SU-DHL-6 (cell line): ENCODE results near the gene C16orf89.

Experiments
- H2AFZ ChIP-seq: fragments of 200-600 bp; sonication (generic); 2 replicates; pipeline ENCODE4 v1.6.1; 2014; ENCODE audit warnings: low read depth, mild to moderate bottlenecking, moderate library complexity, mixed read lengths, antibody characterized with exemption, low read length; ENCODE audit not compliant: severe bottlenecking
- H3F3A ChIP-seq: fragments of 200-600 bp; shearing (Covaris generic); 2 replicates; pipeline ENCODE4 v1.6.0; 2016; ENCODE audit warnings: antibody characterized with exemption, mild to moderate bottlenecking; ENCODE audit not compliant: insufficient read depth
- H3K27ac ChIP-seq: fragments of 200-600 bp; sonication (generic); 2 replicates; pipeline ENCODE4 v1.5.1; 2016; ENCODE audit warnings: low read depth, mild to moderate bottlenecking, low read length, moderate library complexity, mixed read lengths
- H3K27me3 ChIP-seq: fragments of 200-600 bp; sonication (generic), shearing (Covaris generic); 2 replicates; pipeline ENCODE4 v1.6.0; 2014; ENCODE audit warnings: mild to moderate bottlenecking, low read length
- H3K36me3 ChIP-seq: fragments of 200-600 bp; sonication (generic); 2 replicates; pipeline ENCODE4 v1.6.1; 2014; ENCODE audit warnings: mild to moderate bottlenecking, low read length, mixed read lengths
- H3K4me2 ChIP-seq: fragments of 300-600, 200-600 bp; shearing (Covaris generic), sonication (generic); 2 replicates; pipeline ENCODE4 v1.6.0; 2014; ENCODE audit warnings: low read length, low read depth, mild to moderate bottlenecking; ENCODE audit not compliant: poor library complexity, severe bottlenecking
- H3K4me3 ChIP-seq: fragments of 200-600 bp; sonication (generic); 2 replicates; pipeline ENCODE4 v1.5.1; 2014; ENCODE audit warnings: antibody characterized with exemption, low read length, mild to moderate bottlenecking, mixed read lengths; ENCODE audit not compliant: insufficient read depth, poor library complexity, severe bottlenecking
- H3K79me2 ChIP-seq: fragments of 200-600 bp; sonication (generic); 2 replicates; pipeline ENCODE4 v1.6.1; 2014; ENCODE audit warnings: mild to moderate bottlenecking, low read length, moderate library complexity; ENCODE audit not compliant: insufficient read depth
- H3K9ac ChIP-seq: fragments of 200-600 bp; sonication (generic); 2 replicates; pipeline ENCODE4 v1.7.0; 2014; ENCODE audit warnings: mild to moderate bottlenecking, low read length
- H3K9me2 ChIP-seq: fragments of 200-600 bp; sonication (generic); replicated peaks from 2 replicates; pipeline ENCODE4 v1.6.1; 2014; ENCODE audit warnings: low read length; ENCODE audit not compliant: insufficient read depth
- H3K9me3 ChIP-seq: fragments of 200-600 bp; sonication (generic); 2 replicates; pipeline ENCODE4 v1.6.1; 2014; ENCODE audit warnings: low read length, mixed read lengths; ENCODE audit not compliant: insufficient read depth
- H4K20me1 ChIP-seq: fragments of 200-600 bp; sonication (generic); 2 replicates; pipeline ENCODE4 v1.6.1; 2014; ENCODE audit warnings: low read depth, mild to moderate bottlenecking, antibody characterized with exemption, low read length, moderate library complexity, mixed read lengths
- CTCF ChIP-seq: fragments of 200-600 bp; sonication (generic); IDR thresholded peaks from one replicate; pipeline ENCODE4 v1.5.1; 2017; ENCODE audit warnings: antibody characterized with exemption, mild to moderate bottlenecking, low read length, moderate library complexity; ENCODE audit not compliant: insufficient read depth, poor library complexity, severe bottlenecking
- EZH2phosphoT487 ChIP-seq: fragments of 200-600 bp; sonication (generic), shearing (Covaris generic); conservative IDR thresholded peaks from 2 replicates; pipeline ENCODE4 v1.6.1; 2018; ENCODE audit warnings: mild to moderate bottlenecking, antibody characterized with exemption, low read length, moderate library complexity, mixed read lengths

C16orf89 gene

DNA sequence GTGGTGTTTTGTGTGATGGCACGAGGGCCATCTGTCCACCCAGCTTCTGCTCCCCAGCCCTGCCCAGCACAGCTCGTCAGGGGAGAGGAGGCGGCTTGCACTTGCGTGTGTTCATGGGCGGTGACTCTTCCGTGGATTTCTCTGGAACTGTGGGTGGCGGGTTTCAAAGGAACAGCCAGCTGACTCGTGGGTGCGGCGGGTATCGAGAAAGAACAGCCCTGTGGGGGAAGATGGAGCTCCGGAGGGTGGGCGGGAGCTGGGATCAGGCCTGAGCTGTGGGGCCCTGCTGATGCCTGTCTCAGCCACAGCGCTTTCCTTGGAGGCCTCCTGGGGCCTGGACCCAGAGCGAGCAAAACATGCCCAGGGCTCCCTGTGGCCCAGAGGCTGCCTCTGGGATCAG lies 45.2 kb downstream of the C16orf89 start:
- H3K27me3 ChIP-seq = no peaks in the 10 kb centered on the region
- H3K9me2 ChIP-seq = no peaks in the 10 kb centered on the region
- no peaks in the 10 kb centered on the region for H4K20me1 ChIP-seq

DNA sequence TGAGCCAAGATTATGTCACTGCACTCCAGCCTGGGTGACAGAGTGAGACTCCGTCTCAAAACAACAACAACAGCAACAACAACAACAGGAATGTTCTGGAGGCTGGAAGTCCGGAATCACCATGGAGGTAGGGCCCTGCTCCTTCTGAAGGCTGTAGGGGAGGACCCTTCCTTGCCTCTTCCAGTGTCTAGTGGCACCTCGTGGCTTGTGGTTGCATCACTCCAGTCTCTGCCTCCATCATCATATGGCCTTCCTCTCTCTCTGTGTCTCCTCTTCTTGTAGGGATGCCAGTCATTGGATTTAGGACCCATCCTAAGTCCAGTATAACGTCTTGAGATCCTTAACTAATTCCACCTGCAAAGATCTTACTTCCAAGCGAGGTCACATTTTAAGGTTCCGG lies 46.0 kb downstream of the C16orf89 start:
- H3K27me3 ChIP-seq = no peaks in the 10 kb centered on the region

More for the DNA sequence above, 45.2 kb downstream of the C16orf89 start:
- Histone ChIP-seq H3K9ac (no peak overlapping the region), H3K27ac (no peak overlapping the region), H3K36me3 (no peaks in the 10 kb centered on the region), H3K4me3 (no peak overlapping the region), H3K4me2 (no peak overlapping the region), H3K9me3 (no peaks in the 10 kb centered on the region), H3F3A (no peaks in the 10 kb centered on the region), H3K79me2 (no peaks in the 10 kb centered on the region), H2AFZ (no peak overlapping the region)
- TF ChIP-seq EZH2phosphoT487 = no peak
- TF ChIP-seq CTCF = no peak

DNA sequence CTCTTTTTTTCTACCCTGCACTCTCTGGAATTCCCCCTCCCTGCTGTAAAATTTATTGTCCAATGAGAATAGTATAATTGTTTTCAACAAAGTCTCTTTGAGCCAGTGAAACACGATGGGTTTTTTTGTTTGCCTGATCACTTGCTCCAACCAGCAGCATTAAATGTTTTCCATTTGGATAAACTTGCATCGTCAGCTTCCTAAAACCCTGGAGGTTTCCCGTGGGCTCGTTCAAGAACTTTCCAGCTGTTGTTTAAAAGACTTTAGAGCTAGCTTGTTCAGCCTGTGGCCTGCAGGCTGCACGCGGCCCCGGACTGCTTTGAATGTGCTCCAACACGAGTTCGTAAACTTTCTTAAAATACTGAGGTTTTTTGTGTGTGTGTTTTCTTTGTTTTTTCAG lies 47.0 kb downstream of the C16orf89 start:
- Histone ChIP-seq H3K4me3 (no peak overlapping the region), H3K79me2 (no peaks in the 10 kb centered on the region), H3K27me3 (no peaks in the 10 kb centered on the region), H3K27ac (no peak overlapping the region), H3K9me3 (no peaks in the 10 kb centered on the region), H3K4me2 (no peak overlapping the region), H2AFZ (no peak overlapping the region), H3K36me3 (no peaks in the 10 kb centered on the region), H3F3A (no peaks in the 10 kb centered on the region), H3K9ac (no peak overlapping the region), H3K9me2 (no peaks in the 10 kb centered on the region), H4K20me1 (no peaks in the 10 kb centered on the region)
- TF ChIP-seq EZH2phosphoT487 = no peak
- no peak for TF ChIP-seq CTCF

More for the DNA sequence above, 46.0 kb downstream of the C16orf89 start:
- Histone ChIP-seq H3K36me3 (no peaks in the 10 kb centered on the region), H3K27ac (no peak overlapping the region), H3K4me2 (no peak overlapping the region), H3K9me3 (no peaks in the 10 kb centered on the region), H3K79me2 (no peaks in the 10 kb centered on the region), H3K9ac (no peak overlapping the region), H4K20me1 (no peaks in the 10 kb centered on the region), H3K9me2 (no peaks in the 10 kb centered on the region), H3K4me3 (no peak overlapping the region), H2AFZ (no peak overlapping the region), H3F3A (no peaks in the 10 kb centered on the region)
- TF ChIP-seq EZH2phosphoT487 = no peak
- no peak for TF ChIP-seq CTCF

GRCh38 chr16:5017678-5017969 lies 48.1 kb downstream of the C16orf89 start:
- Histone ChIP-seq H3F3A (no peaks in the 10 kb centered on the region), H2AFZ (no peak overlapping the region), H3K9me3 (no peaks in the 10 kb centered on the region), H3K36me3 (no peaks in the 10 kb centered on the region), H3K9ac (no peak overlapping the region), H3K4me2 (no peak overlapping the region), H3K27ac (no peak overlapping the region), H3K4me3 (no peak overlapping the region), H3K79me2 (no peaks in the 10 kb centered on the region), H3K27me3 (no peaks in the 10 kb centered on the region), H3K9me2 (no peaks in the 10 kb centered on the region), H4K20me1 (no peaks in the 10 kb centered on the region)
- TF ChIP-seq CTCF (no peak), EZH2phosphoT487 (no peak)
